Retinal pigment epithelial cell (primary cell): ENCODE measurements around the gene CARD9.
A peak's percentile ranks its signal among the peaks of the same experiment; 100 is the strongest.

ENCODE experiments used
- DNase-seq: peaks from one replicate; pipeline ENCODE4 v3.0.0-alpha.2; 2010; ENCODE audit warnings: low read depth
- H3K4me3 ChIP-seq: 2 replicates; pipeline ENCODE4 v1.5.1; 2011; ENCODE audit warnings: mild to moderate bottlenecking, low read length, control low read depth, moderate library complexity
- CTCF ChIP-seq: conservative IDR thresholded peaks from 2 replicates; pipeline ENCODE4 v1.5.1; 2011; ENCODE audit warnings: low read depth, low read length, control low read depth, inconsistent platforms

The CARD9 gene

GRCh38 chr9:136332482-136332983 lies 40.9 kb downstream of the CARD9 start:
- no peak for TF ChIP-seq CTCF
- no peak overlapping the region for H3K4me3 ChIP-seq
- no peak for DNase-seq

DNA sequence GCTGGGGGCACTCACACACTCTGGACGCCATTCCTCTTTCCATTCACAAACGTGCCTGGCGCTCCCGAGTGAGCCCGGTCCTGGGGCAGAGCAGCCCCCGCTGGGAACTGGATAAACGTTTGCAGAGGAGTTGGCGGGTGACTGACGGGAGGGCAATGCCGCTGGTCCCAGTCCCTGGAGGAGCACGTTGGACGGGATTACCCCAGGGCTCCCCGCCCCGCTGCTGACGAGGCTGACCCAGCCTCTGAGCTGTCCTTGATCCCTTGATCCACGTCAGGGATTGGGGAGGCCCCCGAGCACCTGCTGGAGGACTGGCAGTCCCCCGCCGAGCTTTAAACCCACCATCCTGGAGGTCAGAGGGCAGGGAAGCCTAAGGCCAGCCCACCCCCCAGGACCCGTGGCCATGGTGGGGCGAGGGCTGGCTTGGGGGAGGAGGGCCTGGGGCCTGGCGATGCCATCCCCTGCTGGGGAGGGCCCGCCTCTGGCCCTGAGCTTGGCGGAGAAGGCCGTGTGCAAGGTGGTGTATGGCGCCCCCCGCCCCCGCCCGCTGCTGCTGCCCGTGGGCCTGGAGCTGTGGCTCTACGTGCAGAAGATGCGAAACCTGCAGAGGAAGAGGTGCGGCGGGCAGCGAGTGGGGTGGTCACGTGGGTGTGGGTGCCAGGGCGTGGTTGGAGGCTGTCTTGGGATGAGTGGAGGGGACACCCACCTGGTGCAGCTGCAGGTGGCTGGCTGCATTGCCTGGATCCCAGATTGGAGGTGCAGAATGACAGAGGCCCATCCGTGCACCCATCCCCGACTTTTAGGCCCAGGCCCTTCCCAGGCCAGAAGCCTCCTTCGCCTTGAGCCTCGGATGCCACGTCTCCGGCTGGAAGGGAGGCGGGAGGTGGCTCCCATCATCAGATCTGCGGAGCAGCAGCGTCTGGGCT lies 41.6 kb downstream of the CARD9 start:
- peak; percentile 65 for DNase-seq
- no peak overlapping the region for H3K4me3 ChIP-seq
- no peak for TF ChIP-seq CTCF

DNA sequence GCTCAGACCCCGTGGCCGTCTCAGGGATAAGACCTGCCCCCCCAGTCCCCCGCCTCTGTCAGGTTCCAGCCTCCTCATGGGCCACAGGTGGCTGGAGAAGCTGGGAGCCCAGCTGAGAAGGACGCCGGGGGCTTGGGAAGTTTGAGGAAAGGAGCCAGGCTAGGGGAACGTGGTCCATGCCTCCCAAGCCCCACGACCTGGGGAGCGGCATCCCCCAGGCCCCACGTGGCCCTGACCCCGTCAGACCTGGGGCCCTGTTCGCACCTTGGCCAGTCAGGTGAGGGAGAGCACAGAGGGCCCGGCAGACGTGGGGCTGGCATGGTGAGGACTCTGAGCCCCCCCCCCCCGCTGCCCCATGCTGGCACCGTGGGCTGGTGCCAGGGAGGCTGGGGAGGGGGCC lies 42.4 kb downstream of the CARD9 start:
- no peak overlapping the region for H3K4me3 ChIP-seq
- no peak for TF ChIP-seq CTCF
- no peak for DNase-seq

GRCh38 chr9:136330406-136330990 lies 43.0 kb downstream of the CARD9 start:
- TF ChIP-seq CTCF = no peak
- no peak overlapping the region for H3K4me3 ChIP-seq
- no peak for DNase-seq

DNA sequence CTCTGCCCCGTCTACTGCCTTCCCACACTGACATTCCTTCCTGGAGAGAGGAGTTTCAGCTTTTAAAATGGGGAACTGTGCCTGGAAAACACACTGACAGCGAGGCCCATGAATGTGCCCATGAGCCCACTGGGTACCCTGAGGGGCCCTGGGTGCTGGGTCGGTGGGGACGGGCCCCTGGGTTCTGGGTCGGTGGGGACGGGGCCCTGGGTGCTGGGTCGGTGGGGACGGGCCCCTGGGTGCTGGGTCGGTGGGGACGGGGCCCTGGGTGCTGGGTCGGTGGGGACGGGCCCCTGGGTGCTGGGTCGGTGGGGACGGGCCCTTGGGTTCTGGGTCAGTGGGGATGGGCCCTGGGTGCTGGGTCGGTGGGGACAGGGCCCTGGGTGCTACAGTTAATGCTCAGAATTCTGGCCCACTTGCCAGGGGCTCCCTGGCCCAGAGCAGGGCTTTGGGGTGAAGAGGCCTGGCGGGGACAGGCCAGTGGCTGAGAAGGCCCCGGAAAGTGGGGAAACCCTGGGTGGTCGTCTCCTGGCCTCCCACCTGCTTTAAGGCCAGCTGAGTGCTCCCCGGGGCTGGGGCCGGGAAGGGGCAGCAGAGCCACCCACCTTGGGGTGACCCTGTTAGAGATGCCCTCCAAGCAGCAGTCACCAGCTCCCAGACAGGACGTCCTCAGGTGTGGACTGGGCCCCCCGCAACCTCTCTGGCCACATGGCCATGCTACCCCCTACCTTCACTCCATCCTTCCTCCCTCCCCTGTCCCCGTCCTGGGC lies 43.6 kb downstream of the CARD9 start:
- TF ChIP-seq CTCF = no peak
- H3K4me3 ChIP-seq = peak overlapping the region; percentile 71

DNA sequence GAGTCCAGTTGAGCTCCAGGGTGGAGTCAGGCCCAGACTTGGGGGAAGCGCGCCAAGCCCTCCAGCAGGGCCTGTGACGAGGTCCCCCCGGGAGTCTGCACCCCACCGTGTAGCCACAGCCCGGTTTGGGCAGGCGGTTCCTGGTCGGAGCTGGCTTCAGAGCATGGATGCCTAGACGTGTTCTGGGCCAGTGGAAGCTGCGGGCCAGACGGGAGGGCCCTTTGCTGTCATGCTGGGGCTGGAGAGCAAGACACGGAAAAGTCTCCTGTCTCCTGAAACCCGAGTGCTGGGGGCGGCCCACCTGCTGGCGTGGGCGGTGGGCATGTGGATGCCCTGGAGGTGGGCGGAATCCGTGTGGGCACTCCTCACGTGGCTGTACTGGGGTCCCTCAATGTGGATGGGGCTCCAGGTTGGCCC lies 44.2 kb downstream of the CARD9 start:
- DNase-seq = no peak
- TF ChIP-seq CTCF = no peak
- peak overlapping the region; percentile 71 for H3K4me3 ChIP-seq

More for the DNA sequence above, 43.6 kb downstream of the CARD9 start:
- DNase-seq = no peak
